HepG2 (cell line): Measurements from ENCODE around the gene SMIM1.

Experiments used
- BCL6 ChIP-seq: IDR thresholded peaks from 2 replicates; pipeline ENCODE4 v1.6.1; 2016; ENCODE audit warnings: missing genetic modification reagents, missing compliant biosample characterization
- EZH2 ChIP-seq: conservative IDR thresholded peaks from 2 replicates; pipeline ENCODE4 v1.6.1; 2012; ENCODE audit warnings: mild to moderate bottlenecking, low read depth, low read length, moderate library complexity
- FOXM1 ChIP-seq: sonication (generic); formaldehyde crosslinking; IDR thresholded peaks from 2 replicates; pipeline ENCODE4 v1.5.0; 2020; ENCODE audit warnings: missing genetic modification reagents
- MLLT10 ChIP-seq: sonication (generic); formaldehyde crosslinking; IDR thresholded peaks from 2 replicates; pipeline ENCODE4 v1.4.0; 2020; ENCODE audit warnings: missing genetic modification reagents
- NFYB ChIP-seq: sonication (generic); formaldehyde crosslinking; IDR thresholded peaks from 2 replicates; pipeline ENCODE4 v1.4.0; 2020; ENCODE audit warnings: missing genetic modification reagents
- PAXIP1 ChIP-seq: sonication (generic); formaldehyde crosslinking; conservative IDR thresholded peaks from 2 replicates; pipeline ENCODE4 v1.4.0; 2020; ENCODE audit warnings: mild to moderate bottlenecking, missing genetic modification reagents, moderate library complexity
- TOE1 ChIP-seq: sonication (generic); formaldehyde crosslinking; IDR thresholded peaks from 2 replicates; pipeline ENCODE4 v1.4.0; 2020; ENCODE audit warnings: mild to moderate bottlenecking, missing genetic modification reagents

GRCh38 chr1:3736708-3737107 is 35.8 kb upstream of the SMIM1 start:
- no peak for TF ChIP-seq MLLT10 (CRISPR knock-in tag)
- no peak for TF ChIP-seq EZH2
- TF ChIP-seq NFYB (CRISPR knock-in tag): no peak
- TF ChIP-seq TOE1 (CRISPR knock-in tag): no peak
- TF ChIP-seq BCL6 (CRISPR knock-in tag): no peak
- no peak for TF ChIP-seq PAXIP1 (CRISPR knock-in tag)
- no peak for TF ChIP-seq FOXM1 (CRISPR knock-in tag)
